Neural cell (in vitro differentiated cells): ENCODE results near the gene CCND1.

ENCODE experiments used
- EZH2 ChIP-seq: fragments of 200-600, 300-800 bp; shearing (Covaris generic), sonication (generic); IDR thresholded peaks from 2 replicates; pipeline ENCODE4 v1.6.1; 2014; ENCODE audit warnings: antibody characterized with exemption, low read length, borderline replicate concordance, mild to moderate bottlenecking; ENCODE audit not compliant: insufficient read depth, poor library complexity, severe bottlenecking
- POLR2AphosphoS5 ChIP-seq: IDR thresholded peaks from 2 replicates; pipeline ENCODE4 v1.6.1; 2012
- RAD21 ChIP-seq: fragments of 450-650 bp; conservative IDR thresholded peaks from 2 replicates; pipeline ENCODE4 v1.6.1; 2014; ENCODE audit warnings: antibody characterized with exemption, mild to moderate bottlenecking, moderate library complexity
- REST ChIP-seq: IDR thresholded peaks from 2 replicates; pipeline ENCODE4 v1.6.1; 2012; ENCODE audit warnings: borderline replicate concordance
- TAF1 ChIP-seq: IDR thresholded peaks from 2 replicates; pipeline ENCODE4 v1.6.1; 2012; ENCODE audit warnings: low read depth
- TF ChIP-seq, protein P1 (sequence below): fragments of 450-650 bp; IDR thresholded peaks from 2 replicates; pipeline ENCODE4 v1.5.1; 2014; ENCODE audit warnings: antibody characterized with exemption, mild to moderate bottlenecking, moderate library complexity; ENCODE audit not compliant: poor library complexity, severe bottlenecking

DNA sequence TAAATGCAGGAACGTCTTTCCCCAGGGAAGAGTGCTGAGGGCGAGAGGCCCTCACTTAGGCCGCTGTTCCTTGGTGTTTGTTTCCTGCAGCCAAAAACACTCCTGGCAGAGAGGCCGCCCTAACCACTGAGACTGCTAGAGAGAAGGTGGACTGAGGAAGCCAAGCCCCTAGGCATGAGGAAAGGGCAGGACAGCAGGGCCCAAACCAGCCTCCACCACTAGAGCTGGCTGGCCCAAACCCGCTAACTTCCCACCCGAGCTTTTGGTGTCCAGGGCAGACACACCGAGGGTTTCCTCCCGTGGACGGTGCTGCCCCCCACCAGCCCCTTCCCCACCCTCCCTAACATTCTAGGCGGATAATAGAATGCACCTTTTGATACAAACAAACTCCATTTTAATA, 56.9 kb downstream of the CCND1 start:
- TF ChIP-seq EZH2: no peak
- no peak for TF ChIP-seq REST
- no peak for TF ChIP-seq TAF1
- TF ChIP-seq, protein P1, sequence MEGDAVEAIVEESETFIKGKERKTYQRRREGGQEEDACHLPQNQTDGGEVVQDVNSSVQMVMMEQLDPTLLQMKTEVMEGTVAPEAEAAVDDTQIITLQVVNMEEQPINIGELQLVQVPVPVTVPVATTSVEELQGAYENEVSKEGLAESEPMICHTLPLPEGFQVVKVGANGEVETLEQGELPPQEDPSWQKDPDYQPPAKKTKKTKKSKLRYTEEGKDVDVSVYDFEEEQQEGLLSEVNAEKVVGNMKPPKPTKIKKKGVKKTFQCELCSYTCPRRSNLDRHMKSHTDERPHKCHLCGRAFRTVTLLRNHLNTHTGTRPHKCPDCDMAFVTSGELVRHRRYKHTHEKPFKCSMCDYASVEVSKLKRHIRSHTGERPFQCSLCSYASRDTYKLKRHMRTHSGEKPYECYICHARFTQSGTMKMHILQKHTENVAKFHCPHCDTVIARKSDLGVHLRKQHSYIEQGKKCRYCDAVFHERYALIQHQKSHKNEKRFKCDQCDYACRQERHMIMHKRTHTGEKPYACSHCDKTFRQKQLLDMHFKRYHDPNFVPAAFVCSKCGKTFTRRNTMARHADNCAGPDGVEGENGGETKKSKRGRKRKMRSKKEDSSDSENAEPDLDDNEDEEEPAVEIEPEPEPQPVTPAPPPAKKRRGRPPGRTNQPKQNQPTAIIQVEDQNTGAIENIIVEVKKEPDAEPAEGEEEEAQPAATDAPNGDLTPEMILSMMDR: no peak
- TF ChIP-seq POLR2AphosphoS5: no peak
- no peak for TF ChIP-seq RAD21
